HG02870 (cell line): Measurements from ENCODE around the gene TMEM201.

Source experiments
- ATAC-seq: cut with Tn5 transposase; IDR thresholded peaks from one replicate; pipeline ENCODE4 v1.9.1; 2021; ENCODE audit warnings: mild to moderate bottlenecking, moderate library complexity; ENCODE audit not compliant: unreplicated experiment

TMEM201 gene

GRCh38 chr1:9651565-9652378, 63.1 kb downstream of the TMEM201 start, which contains the start of gene PIK3CD:
Gene PIK3CD (plus strand): TSS chr1:9651731. CDS start chr1:9710456, 58,725 bp downstream.
- no peak for ATAC-seq

DNA sequence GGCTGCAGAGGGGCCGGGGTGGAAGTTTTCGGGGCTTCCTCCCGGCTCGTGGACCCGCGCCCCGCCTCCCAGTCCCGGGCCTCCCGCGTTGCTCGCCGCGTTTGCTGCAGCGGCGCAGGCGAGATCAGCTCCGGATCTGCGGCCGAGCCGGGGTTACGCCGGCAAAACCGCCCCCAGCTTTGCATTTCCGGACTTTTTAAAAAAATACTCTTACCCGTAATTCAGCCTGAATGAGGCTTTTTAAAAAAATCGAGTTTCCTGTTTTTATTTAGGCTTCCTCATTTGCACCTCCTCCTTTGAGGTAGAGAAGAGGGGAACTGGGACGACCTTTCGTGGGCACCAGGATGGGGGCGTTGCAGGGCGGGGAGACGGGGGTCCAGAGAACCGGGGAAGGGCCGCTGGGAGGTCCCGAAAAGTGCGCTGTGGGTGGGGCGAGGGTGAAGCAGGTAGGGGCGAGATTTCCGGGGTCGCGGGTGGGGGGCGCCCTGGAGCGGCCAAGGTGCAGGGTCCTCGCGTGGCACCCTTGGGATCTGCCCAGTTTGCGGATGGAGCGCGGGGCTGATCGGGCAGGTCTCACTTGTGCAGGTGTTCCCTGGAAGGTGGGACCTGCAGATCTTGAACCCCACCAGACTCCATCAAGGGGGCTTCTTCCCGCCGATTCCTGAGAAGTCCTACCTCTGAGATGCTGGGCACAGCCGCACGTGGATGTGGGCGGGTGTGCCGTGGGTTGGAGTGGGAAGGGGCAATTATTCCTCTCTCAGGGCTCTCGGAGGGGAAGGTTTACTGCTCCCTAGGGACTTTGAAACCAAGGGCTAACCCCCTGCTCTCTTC, 63.9 kb downstream of the TMEM201 start:
- ATAC-seq = no peak

DNA sequence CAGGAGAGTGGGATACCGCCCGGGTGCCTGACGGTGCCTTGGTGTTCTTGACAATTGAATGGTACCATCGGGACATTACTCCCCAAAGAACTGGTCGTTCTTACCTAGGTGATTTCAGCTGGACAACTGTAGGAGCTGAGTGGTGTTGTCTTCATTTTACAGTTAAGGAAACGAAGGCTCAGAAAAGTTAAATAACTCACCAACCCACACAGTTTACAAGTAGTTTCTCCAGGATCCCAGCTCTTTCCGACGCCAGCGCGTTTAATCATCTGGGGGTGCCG, 64.4 kb downstream of the TMEM201 start:
- ATAC-seq = no peak

GRCh38 chr1:9653491-9654050, 64.9 kb downstream of the TMEM201 start:
- no peak for ATAC-seq

- ATAC-seq = no peak
These were observed 65.5 kb downstream of the TMEM201 start for GRCh38 chr1:9654051-9654833.

- ATAC-seq = no peak
These were observed 66.4 kb downstream of the TMEM201 start for GRCh38 chr1:9654834-9655723.

DNA sequence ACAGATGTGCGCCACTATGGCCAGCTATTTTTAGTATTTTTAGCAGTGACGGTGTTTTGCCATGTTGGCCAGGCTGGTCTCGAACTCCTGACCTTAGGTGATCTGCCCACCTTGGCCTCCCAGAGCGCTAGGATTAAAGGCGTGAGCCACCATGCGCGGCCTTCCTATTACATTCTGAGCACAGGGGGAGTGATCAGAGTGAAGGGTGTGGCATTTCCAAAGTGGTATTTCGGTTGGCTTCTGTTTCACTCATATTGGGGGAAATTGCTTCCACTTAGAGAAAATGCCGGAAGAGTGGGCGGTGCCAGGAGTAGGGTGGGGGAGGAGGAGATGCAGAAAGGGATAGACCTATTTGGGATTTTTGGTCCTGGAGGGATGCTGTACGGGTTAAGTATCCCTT, 67.1 kb downstream of the TMEM201 start:
- no peak for ATAC-seq

DNA sequence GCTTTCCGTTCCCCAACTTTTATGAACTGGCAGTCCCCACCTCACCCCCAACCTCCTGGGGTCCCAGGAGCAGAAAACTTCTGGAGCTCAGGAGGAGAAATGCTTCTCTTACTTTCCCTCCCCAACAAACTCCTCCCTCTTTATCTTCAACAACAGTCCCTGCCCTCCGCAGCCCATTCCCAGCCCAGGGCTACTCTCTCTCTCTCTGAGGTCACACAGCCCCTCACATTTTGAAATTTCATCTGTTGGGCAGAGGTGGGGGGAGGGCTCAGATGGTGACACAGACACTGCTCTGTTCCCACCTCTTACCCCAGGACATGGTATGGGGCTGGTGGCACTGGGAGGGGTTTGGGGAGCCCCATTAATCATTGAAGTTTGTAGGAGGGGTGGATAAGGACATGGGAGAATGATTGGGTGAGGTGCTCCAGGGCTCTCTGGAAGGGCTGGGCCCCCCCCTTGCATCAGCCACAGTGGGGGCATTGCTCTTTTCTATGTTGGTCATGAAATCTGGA, 68.9 kb downstream of the TMEM201 start:
- no peak for ATAC-seq

DNA sequence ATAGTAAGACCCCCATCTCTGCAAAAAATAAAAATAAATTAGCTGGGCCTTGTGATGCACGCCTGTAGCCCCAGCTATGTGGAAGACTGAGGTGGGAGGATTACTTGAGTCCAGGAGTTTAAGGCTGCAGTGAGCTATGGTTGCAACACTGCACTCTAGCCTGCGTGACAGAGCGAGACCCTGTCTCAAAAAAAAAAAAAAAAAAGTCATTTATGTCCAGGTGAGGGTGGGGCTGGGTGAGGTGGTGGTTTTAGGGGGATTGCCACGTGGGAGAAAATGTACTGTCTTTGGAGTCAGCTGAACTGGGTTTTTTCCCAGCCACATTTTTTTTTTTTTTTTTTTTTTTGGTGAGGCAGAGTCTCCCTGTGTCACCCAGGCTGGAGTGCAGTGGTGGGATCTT, 69.5 kb downstream of the TMEM201 start:
- no peak for ATAC-seq

- no peak for ATAC-seq
These were observed 70.6 kb downstream of the TMEM201 start for GRCh38 chr1:9659328-9659727.

- ATAC-seq = no peak
These were observed 74.5 kb downstream of the TMEM201 start for GRCh38 chr1:9663257-9663656.
